ENCODE data around the gene NHP2. TPM values are rescaled to one million over a fixed set of nuclear protein-coding genes. Genes with fewer than 3 reads are reported as not detected.

Gene NHP2
- 80.0 TPM for total RNA-seq

DNA sequence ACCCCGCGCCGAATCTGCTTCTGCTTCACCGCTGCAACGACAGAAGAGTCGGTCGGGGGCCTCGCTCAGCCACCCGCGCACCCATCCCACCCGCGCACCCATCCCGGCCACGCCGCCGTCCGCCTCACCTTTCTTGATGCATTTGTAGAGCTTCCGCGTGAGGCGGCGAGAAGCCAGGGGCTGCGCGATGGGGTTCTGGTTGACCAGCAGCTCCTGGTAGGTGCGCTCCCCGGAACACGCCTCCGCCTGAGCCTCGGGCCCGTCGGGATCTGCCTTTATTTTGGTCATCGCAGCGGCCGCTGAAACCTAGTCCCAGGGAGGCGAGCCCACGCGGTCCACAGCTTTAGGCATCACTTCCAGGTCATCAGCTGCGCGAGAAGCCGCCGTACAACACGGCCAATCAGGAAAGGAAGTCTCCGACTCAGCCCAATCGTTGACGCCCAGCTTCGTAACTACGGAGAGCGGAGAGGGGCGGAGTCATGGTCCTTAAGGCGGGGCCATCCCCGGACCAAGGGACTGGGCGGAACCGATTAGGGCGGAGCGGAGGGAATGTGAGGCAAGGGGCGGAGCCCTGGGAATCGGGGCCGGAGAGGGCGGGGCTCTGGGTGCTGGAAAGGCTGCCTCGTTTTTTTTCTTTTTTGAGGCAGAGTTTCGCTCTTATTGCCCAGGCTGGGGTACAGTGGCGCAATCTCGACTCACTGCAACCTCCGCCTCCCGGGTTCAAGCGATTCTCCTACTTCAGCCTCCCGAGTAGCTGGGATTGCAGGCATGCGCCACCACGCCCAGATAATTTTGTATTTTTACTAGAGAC, at the start of gene NHP2:
Gene NHP2 (minus strand): TSS at position 356 of the 811 bp plus-strand sequence. CDS start 68 bp downstream, at position 288.

DNA sequence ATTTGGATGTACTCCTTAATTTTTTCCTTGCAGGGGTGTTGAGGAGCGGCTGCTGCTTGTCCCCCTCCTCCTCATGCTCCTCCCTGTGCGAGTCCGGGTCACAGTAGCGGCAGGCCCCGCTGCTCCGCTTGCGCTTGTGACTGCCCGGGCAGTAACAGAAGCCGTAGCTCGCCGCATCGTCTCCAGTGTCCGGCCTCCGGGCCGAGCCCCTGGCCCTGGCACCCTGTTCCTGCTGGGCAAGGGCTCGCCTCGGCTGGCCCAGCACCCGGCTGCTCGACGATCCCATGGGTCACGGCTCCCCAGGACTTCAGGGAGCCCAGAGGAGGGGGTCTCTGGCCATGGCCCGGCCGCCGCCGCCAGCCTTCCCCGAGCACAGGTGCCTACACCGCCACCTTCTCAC, 33.3 kb upstream of the NHP2 start, which contains the start of gene GMCL2:
Gene GMCL2 (minus strand): TSS at position 358 of the 400 bp plus-strand sequence. CDS start 72 bp downstream, at position 286.

DNA sequence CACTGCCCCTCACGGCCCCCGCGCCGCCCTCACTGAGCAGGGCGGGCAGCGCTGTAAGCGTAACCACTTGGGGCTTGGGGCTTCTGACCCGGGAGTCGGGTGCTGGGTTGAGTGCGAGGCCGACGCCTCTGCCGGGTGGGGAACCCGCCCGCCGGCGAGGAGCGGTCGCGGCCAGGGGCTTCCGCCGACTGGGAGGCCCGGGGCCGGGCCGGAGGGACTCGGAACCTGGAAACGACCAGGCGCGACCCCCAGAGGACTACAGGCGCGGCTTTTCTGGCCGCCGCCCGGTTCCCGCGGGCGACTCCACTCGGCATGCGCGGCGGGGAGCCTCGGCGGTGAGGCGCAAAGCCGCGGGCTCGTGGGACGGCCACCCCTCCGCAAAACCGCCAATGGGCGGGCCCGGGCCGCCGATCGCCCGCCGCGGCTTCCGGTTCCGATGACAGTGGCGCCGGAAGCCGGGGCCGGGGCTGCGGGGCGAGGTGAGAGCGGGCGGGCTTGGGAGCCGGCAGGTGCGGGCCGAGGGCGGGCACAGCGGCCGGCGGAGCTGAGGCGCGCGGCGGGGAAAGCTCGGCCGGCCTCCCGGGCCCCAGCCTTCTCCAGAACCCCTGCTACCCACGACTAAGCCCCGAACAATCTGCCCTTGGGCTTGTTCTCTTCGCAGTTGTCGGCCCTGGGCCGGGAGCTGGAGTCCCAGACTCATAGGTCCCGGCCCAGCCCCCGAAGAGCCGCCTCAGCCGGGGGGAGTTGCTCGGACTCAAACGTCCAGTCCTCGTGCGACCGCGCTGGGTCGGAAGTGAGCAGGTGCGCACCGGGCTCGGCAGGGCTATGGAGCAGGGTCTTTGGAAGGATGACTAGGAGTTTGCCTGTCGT, 22.9 kb downstream of the NHP2 start, which contains the start of gene RMND5B:
Gene RMND5B (plus strand): TSS at position 439 of the 870 bp plus-strand sequence. CDS start 7,106 bp downstream, outside the sequence.

DNA sequence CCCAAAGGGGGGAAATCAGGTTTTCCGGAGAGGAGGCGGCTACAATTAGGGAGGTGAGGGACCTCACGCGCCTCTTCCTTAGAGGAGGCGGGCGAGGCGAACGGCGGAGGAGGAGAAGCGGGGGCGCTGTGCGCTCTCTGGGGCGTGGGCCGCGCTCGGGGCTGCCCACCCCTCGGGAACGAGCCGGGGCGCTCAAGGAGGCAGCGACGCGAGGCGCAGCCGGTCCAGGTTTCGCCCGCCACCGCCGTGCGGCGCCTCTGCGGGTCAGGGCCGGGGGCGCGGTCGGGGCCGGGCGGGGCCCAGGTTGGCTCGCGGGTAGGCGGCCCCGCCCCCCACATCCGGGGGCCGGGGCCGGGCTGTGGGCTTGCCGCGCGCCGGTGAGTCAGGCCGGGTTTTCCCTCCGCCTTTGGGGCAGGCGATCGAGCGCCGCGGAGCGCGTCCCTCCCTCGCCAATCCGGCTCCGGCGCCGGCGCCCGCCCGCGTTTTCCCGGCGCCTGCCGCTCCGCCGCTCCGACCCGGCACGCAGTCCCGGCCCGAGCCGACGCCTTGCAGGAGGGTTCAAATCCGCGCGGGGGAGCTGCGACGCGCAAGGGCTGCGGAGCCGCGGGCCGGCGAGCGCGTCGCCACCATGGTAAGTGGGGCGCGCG, 40.4 kb downstream of the NHP2 start, which contains the start of gene N4BP3:
Gene N4BP3 (plus strand): TSS at position 392 of the 647 bp plus-strand sequence. CDS start 6,052 bp downstream, outside the sequence.

Other genes starting within 250 kb of the NHP2 start
- not detected for gene PROP1, start 157.6 kb downstream of the NHP2 start, total RNA-seq
- gene N4BP3, start 40.4 kb downstream of the NHP2 start, total RNA-seq = 12.5 TPM
- gene RMND5B, start 22.9 kb downstream of the NHP2 start, total RNA-seq = 21.7 TPM
- gene GMCL2, start 33.5 kb upstream of the NHP2 start, total RNA-seq = not detected
- gene HNRNPAB, start 50.6 kb upstream of the NHP2 start, total RNA-seq = 65.3 TPM
- gene PHYKPL, start 78.9 kb upstream of the NHP2 start, total RNA-seq = 18.7 TPM

Data from diencephalon (tissue), 1 donor.